ENCODE results near the gene TRPM6.

- no peak for TF ChIP-seq CTCF (IDR thresholded peaks at IDR 0.05)
- TF ChIP-seq POLR2AphosphoS5 (IDR thresholded peaks at IDR 0.05) = no peak
Observed at GRCh38 chr9:74861773-74862474, 25.8 kb downstream of the TRPM6 start.

All from breast epithelium (tissue), 3 donors.